ENCODE data around the gene UCK2. TPM values are rescaled to one million over a fixed set of nuclear protein-coding genes. Genes with fewer than 3 reads are reported as not detected.

UCK2 gene
- total and polyA plus RNA-seq, 2 experiments from 2014 or later: 101 to 149 TPM

DNA sequence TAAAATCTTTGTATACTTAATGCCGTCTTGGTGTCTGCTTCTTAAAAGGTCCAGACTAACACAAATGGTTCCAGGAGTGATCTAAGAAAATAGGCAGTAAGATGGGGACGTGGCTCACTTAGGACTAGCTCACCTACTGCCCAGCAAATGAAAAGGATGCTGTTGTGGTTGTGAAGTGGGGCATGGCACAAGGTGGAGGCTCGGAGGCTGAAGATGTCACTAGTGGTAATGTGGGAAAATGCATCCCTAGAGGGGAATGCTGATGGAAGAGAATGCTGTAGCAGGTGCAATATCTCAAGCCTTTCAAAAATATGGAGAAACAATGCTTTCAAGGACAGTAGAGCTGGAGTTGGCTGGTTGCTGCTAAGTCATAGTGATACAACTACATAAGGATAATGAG lies 11.3 kb upstream of the UCK2 start (continued):
- TF ChIP-seq, protein P1, sequence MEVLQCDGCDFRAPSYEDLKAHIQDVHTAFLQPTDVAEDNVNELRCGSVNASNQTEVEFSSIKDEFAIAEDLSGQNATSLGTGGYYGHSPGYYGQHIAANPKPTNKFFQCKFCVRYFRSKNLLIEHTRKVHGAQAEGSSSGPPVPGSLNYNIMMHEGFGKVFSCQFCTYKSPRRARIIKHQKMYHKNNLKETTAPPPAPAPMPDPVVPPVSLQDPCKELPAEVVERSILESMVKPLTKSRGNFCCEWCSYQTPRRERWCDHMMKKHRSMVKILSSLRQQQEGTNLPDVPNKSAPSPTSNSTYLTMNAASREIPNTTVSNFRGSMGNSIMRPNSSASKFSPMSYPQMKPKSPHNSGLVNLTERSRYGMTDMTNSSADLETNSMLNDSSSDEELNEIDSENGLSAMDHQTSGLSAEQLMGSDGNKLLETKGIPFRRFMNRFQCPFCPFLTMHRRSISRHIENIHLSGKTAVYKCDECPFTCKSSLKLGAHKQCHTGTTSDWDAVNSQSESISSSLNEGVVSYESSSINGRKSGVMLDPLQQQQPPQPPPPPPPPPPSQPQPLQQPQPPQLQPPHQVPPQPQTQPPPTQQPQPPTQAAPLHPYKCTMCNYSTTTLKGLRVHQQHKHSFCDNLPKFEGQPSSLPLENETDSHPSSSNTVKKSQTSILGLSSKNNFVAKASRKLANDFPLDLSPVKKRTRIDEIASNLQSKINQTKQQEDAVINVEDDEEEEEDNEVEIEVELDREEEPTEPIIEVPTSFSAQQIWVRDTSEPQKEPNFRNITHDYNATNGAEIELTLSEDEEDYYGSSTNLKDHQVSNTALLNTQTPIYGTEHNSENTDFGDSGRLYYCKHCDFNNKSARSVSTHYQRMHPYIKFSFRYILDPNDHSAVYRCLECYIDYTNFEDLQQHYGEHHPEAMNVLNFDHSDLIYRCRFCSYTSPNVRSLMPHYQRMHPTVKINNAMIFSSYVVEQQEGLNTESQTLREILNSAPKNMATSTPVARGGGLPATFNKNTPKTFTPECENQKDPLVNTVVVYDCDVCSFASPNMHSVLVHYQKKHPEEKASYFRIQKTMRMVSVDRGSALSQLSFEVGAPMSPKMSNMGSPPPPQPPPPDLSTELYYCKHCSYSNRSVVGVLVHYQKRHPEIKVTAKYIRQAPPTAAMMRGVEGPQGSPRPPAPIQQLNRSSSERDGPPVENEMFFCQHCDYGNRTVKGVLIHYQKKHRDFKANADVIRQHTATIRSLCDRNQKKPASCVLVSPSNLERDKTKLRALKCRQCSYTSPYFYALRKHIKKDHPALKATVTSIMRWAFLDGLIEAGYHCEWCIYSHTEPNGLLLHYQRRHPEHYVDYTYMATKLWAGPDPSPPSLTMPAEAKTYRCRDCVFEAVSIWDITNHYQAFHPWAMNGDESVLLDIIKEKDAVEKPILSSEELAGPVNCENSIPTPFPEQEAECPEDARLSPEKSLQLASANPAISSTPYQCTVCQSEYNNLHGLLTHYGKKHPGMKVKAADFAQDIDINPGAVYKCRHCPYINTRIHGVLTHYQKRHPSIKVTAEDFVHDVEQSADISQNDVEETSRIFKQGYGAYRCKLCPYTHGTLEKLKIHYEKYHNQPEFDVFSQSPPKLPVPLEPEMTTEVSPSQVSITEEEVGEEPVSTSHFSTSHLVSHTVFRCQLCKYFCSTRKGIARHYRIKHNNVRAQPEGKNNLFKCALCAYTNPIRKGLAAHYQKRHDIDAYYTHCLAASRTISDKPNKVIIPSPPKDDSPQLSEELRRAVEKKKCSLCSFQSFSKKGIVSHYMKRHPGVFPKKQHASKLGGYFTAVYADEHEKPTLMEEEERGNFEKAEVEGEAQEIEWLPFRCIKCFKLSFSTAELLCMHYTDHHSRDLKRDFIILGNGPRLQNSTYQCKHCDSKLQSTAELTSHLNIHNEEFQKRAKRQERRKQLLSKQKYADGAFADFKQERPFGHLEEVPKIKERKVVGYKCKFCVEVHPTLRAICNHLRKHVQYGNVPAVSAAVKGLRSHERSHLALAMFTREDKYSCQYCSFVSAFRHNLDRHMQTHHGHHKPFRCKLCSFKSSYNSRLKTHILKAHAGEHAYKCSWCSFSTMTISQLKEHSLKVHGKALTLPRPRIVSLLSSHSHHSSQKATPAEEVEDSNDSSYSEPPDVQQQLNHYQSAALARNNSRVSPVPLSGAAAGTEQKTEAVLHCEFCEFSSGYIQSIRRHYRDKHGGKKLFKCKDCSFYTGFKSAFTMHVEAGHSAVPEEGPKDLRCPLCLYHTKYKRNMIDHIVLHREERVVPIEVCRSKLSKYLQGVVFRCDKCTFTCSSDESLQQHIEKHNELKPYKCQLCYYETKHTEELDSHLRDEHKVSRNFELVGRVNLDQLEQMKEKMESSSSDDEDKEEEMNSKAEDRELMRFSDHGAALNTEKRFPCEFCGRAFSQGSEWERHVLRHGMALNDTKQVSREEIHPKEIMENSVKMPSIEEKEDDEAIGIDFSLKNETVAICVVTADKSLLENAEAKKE (CRISPR knock-in tag; IDR thresholded peaks at IDR 0.05): no peak
- TF ChIP-seq ZNF331 (CRISPR knock-in tag; IDR thresholded peaks at IDR 0.05; ENCODE audit: low read depth): no peak
- no peak for TF ChIP-seq EZH2 (IDR thresholded peaks at IDR 0.05; ENCODE audit: low read depth, unreplicated experiment)
- no peak for TF ChIP-seq EZH2phosphoT487 (IDR thresholded peaks at IDR 0.05; ENCODE audit: unreplicated experiment)
- no peak for TF ChIP-seq JUNB (IDR thresholded peaks at IDR 0.05; ENCODE audit: unreplicated experiment)
- TF ChIP-seq, protein P2, sequence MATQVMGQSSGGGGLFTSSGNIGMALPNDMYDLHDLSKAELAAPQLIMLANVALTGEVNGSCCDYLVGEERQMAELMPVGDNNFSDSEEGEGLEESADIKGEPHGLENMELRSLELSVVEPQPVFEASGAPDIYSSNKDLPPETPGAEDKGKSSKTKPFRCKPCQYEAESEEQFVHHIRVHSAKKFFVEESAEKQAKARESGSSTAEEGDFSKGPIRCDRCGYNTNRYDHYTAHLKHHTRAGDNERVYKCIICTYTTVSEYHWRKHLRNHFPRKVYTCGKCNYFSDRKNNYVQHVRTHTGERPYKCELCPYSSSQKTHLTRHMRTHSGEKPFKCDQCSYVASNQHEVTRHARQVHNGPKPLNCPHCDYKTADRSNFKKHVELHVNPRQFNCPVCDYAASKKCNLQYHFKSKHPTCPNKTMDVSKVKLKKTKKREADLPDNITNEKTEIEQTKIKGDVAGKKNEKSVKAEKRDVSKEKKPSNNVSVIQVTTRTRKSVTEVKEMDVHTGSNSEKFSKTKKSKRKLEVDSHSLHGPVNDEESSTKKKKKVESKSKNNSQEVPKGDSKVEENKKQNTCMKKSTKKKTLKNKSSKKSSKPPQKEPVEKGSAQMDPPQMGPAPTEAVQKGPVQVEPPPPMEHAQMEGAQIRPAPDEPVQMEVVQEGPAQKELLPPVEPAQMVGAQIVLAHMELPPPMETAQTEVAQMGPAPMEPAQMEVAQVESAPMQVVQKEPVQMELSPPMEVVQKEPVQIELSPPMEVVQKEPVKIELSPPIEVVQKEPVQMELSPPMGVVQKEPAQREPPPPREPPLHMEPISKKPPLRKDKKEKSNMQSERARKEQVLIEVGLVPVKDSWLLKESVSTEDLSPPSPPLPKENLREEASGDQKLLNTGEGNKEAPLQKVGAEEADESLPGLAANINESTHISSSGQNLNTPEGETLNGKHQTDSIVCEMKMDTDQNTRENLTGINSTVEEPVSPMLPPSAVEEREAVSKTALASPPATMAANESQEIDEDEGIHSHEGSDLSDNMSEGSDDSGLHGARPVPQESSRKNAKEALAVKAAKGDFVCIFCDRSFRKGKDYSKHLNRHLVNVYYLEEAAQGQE (IDR thresholded peaks at IDR 0.05; ENCODE audit: unreplicated experiment): no peak
- no peak for TF ChIP-seq NANOG (IDR thresholded peaks at IDR 0.05; ENCODE audit: borderline replicate concordance)
- no peak for TF ChIP-seq CREB1 (CRISPR knock-in tag; IDR thresholded peaks at IDR 0.05; ENCODE audit: low read depth)
- TF ChIP-seq, protein P3, sequence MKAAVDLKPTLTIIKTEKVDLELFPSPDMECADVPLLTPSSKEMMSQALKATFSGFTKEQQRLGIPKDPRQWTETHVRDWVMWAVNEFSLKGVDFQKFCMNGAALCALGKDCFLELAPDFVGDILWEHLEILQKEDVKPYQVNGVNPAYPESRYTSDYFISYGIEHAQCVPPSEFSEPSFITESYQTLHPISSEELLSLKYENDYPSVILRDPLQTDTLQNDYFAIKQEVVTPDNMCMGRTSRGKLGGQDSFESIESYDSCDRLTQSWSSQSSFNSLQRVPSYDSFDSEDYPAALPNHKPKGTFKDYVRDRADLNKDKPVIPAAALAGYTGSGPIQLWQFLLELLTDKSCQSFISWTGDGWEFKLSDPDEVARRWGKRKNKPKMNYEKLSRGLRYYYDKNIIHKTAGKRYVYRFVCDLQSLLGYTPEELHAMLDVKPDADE (IDR thresholded peaks at IDR 0.05): no peak
- no peak for TF ChIP-seq POLR2AphosphoS5 (IDR thresholded peaks at IDR 0.05; ENCODE audit: low read depth)
